HL-60 (cell line): ENCODE data around the gene ARHGEF37.

Experiments
- DNase-seq, 2 experiments: peaks; one replicate each; pipeline ENCODE4 v3.0.0-alpha.2; 2010 to 2020; ENCODE audit warnings: low read depth in 1 of 2, low spot score in 1 of 2
- H3K27ac ChIP-seq: fragments of 250-450 bp; sonication (Bioruptor Pico); replicated peaks from 2 replicates; pipeline ENCODE4 v1.5.1; 2020; ENCODE audit warnings: mild to moderate bottlenecking, moderate library complexity
- H3K27me3 ChIP-seq: fragments of 250-450 bp; sonication (Bioruptor Pico); 2 replicates; pipeline ENCODE4 v1.5.1; 2021; ENCODE audit warnings: mild to moderate bottlenecking, moderate library complexity; ENCODE audit not compliant: insufficient read depth, poor library complexity, severe bottlenecking
- H3K4me3 ChIP-seq: replicated peaks from 2 replicates; pipeline ENCODE4 v1.5.1; 2011; ENCODE audit warnings: mild to moderate bottlenecking, control low read depth, low read length; ENCODE audit not compliant: insufficient read depth
- GABPA ChIP-seq: IDR thresholded peaks from 2 replicates; pipeline ENCODE4 v1.6.1; 2012; ENCODE audit warnings: low read depth
- POLR2AphosphoS5 ChIP-seq: IDR thresholded peaks from 2 replicates; pipeline ENCODE4 v1.6.1; 2012; ENCODE audit warnings: low read depth
- REST ChIP-seq: IDR thresholded peaks from 2 replicates; pipeline ENCODE4 v1.6.1; 2012; ENCODE audit warnings: low read depth; ENCODE audit not compliant: insufficient replicate concordance
- SPI1 ChIP-seq: IDR thresholded peaks from 2 replicates; pipeline ENCODE4 v1.6.1; 2012; ENCODE audit warnings: low read depth, mild to moderate bottlenecking, borderline replicate concordance
- TF ChIP-seq, protein P1 (sequence below): IDR thresholded peaks from one replicate; pipeline ENCODE4 v1.5.1; 2011; ENCODE audit warnings: low read length, control low read depth, inconsistent platforms; ENCODE audit not compliant: insufficient read depth

Gene ARHGEF37

DNA sequence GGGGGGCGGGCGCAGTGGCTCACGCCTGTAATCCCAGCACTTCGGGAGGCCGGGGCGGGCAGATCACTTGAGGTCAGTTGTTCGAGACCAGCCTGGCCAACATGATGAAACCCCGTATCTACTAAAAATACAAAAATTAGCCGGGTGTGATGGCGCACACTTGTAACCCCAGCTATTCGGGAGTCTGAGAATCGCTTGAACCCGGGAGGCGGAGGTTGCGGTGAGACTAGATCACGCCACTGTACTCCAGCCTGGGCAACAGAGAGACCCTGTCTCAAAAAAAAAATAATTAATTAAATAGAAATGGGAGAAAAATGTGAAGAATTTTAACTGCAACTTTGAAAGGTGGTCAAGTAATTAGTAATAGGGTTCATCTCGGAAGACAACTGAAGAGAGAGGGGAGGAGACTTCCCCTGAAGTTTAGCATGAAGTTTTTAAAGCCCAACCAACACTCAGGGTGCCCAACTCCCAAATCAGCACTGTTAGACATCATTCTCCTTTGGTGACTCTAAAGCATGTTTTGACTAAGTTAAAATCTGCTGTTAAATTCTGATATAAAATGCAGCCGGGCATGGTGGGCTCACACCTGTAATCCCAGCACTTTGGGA lies 28.6 kb upstream of the ARHGEF37 start:
- DNase-seq: no peak
- Histone ChIP-seq H3K27me3 (no peaks in the 10 kb centered on the region), H3K4me3 (no peak overlapping the region), H3K27ac (no peak overlapping the region)
- TF ChIP-seq SPI1 (no peak), REST (no peak), GABPA (no peak), POLR2AphosphoS5 (no peak)
- TF ChIP-seq, protein P1, sequence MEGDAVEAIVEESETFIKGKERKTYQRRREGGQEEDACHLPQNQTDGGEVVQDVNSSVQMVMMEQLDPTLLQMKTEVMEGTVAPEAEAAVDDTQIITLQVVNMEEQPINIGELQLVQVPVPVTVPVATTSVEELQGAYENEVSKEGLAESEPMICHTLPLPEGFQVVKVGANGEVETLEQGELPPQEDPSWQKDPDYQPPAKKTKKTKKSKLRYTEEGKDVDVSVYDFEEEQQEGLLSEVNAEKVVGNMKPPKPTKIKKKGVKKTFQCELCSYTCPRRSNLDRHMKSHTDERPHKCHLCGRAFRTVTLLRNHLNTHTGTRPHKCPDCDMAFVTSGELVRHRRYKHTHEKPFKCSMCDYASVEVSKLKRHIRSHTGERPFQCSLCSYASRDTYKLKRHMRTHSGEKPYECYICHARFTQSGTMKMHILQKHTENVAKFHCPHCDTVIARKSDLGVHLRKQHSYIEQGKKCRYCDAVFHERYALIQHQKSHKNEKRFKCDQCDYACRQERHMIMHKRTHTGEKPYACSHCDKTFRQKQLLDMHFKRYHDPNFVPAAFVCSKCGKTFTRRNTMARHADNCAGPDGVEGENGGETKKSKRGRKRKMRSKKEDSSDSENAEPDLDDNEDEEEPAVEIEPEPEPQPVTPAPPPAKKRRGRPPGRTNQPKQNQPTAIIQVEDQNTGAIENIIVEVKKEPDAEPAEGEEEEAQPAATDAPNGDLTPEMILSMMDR: no peak

GRCh38 chr5:149559706-149560105 lies 21.6 kb upstream of the ARHGEF37 start:
- H3K27ac ChIP-seq: no peak overlapping the region
- DNase-seq: peak; percentile 36 to 53
- H3K4me3 ChIP-seq: no peak overlapping the region
- TF ChIP-seq SPI1: no peak
- no peak for TF ChIP-seq POLR2AphosphoS5
- TF ChIP-seq, protein P1: no peak
- no peak for TF ChIP-seq GABPA
- no peak for TF ChIP-seq REST
- H3K27me3 ChIP-seq: no peaks in the 10 kb centered on the region

DNA sequence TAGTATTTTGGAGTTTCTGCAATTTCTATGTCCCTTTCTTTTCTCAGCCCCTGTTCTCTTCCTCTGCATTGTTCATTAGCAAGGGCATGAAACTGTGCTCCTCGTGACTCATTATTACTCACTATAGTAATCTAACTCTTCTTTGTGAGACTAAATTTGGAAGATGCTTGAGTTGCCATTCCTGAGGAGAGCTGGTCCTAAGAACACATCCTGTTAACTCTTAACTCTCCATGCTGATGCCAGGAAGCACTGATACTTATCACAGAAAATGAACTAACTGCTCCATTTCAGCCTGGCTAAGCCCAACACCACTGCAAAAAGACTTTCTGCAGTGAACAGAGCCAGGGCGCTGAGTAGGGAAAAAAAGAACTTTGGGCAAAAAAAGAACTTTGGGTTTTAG lies 19.4 kb upstream of the ARHGEF37 start:
- no peak for DNase-seq
- no peak overlapping the region for H3K27ac ChIP-seq
- H3K4me3 ChIP-seq: no peak overlapping the region
- no peak for TF ChIP-seq POLR2AphosphoS5
- TF ChIP-seq, protein P1: no peak
- TF ChIP-seq GABPA: no peak
- no peak for TF ChIP-seq REST
- no peak for TF ChIP-seq SPI1
- no peaks in the 10 kb centered on the region for H3K27me3 ChIP-seq
